ENCODE results near the gene PKN1.

GRCh38 chr19:14459703-14460102 lies 26.6 kb downstream of the PKN1 start:
- TF ChIP-seq CTCF (IDR thresholded peaks at IDR 0.05; ENCODE audit: insufficient read depth, low read depth, low read length) (no peak), EZH2 (IDR thresholded peaks at IDR 0.05; ENCODE audit: insufficient read depth, low read length) (no peak)
